Uterus (tissue), 4 donors: ENCODE measurements around the gene SV2B. TPM values are rescaled to one million over a fixed set of nuclear protein-coding genes. Genes with fewer than 3 reads are reported as not detected.

Source experiments
- DNase-seq, 2 donors: peaks; one replicate each; pipeline ENCODE4 v3.0.0-alpha.2; 2019 to 2020
- H3K27ac ChIP-seq, 2 donors: fragments of 200-600 bp; sonication (generic); 1 replicate in 1 of 2; 2 replicates in 1 of 2; pipeline ENCODE4 v1.5.1; 2016 to 2018
- H3K27me3 ChIP-seq, 2 donors: fragments of 200-600 bp; sonication (generic); one replicate each; pipeline ENCODE4 v1.5.1; 2018 to 2019; ENCODE audit warnings: control low read depth in 1 of 2
- H3K36me3 ChIP-seq, 2 donors: fragments of 200-600 bp; sonication (generic); one replicate each; pipeline ENCODE4 v1.5.1; 2019; ENCODE audit warnings: control low read depth in 1 of 2
- H3K4me1 ChIP-seq, 2 donors: fragments of 200-600 bp; sonication (generic); one replicate each; pipeline ENCODE4 v1.5.1; 2018 to 2019; ENCODE audit warnings: control low read depth in 1 of 2
- H3K4me3 ChIP-seq, 2 donors: fragments of 200-600 bp; sonication (generic); 1 replicate in 1 of 2; 2 replicates in 1 of 2; pipeline ENCODE4 v1.5.1; 2018 to 2019; ENCODE audit warnings: mild to moderate bottlenecking in 1 of 2
- H3K9me3 ChIP-seq, 2 donors: fragments of 200-600 bp; sonication (generic); one replicate each; pipeline ENCODE4 v1.5.1; 2019; ENCODE audit warnings: control low read depth in 1 of 2
- CTCF ChIP-seq, 4 experiments: fragments of 200-600 bp in 2 of 4; fragments of 450-650 bp in 2 of 4; sonication (generic) in 2 of 4; IDR thresholded peaks; one replicate each; pipeline ENCODE4 v1.5.1; 2016 to 2019; ENCODE audit warnings: antibody characterized with exemption in 4 of 4, mild to moderate bottlenecking in 2 of 4, moderate library complexity in 1 of 4
- POLR2A ChIP-seq, 2 donors: fragments of 450-650 bp; IDR thresholded peaks; one replicate each; pipeline ENCODE4 v1.6.1; 2016; ENCODE audit warnings: antibody characterized with exemption in 2 of 2, mild to moderate bottlenecking in 1 of 2, moderate library complexity in 1 of 2
- intact Hi-C: fragments of 100-400 bp; cut with DNase I; formaldehyde crosslinking; loops from one replicate; pipeline ENCODE4 v1.15.1; 2023; ENCODE audit warnings: low total_unique reads
- total RNA-seq, 4 donors: library from RNA; depleted of rRNA in 3 of 4; stranded (reverse); fragments of >200 nt in 3 of 4; gene quantifications; one replicate each; pipeline versions ENCODE4 v1.1.0 to v1.2.4, GENCODE V29; 2014 to 2023
- donor health status: DM: yes; HTN: yes; CAD: no.

The SV2B gene
- total RNA-seq, 4 donors from 2014 or later, result 0.26 to 1.1 (median 0.87) TPM

DNA sequence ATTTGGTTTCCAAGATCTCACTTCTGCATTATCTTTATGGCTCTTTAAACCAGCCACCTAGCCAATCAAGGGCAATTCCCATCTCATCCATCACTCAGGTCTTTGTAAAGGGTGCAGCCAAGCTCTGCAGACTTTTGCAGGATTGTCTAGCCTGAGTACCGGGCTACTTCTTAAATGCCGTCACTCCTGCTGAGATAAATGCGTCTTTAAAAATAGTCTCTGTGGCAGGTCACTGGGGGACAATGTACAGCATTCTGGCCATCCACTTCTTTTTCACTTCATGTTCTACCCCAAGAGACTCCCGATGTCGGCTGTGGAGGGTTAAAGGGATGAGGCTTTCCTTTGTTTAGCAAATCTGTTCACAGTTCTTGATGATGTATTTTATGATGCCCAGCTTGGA, 194.7 kb downstream of the SV2B start:
- intact Hi-C loops, result no loop called here
- no peak overlapping the region for H3K4me3 ChIP-seq
- TF ChIP-seq CTCF (IDR thresholded peaks at IDR 0.05), result no peak
- H3K27me3 ChIP-seq, result no peaks in the 10 kb centered on the region
- H3K27ac ChIP-seq, result no peak overlapping the region
- DNase-seq, result no peak
- H3K36me3 ChIP-seq, result no peaks in the 10 kb centered on the region
- H3K9me3 ChIP-seq, result no peaks in the 10 kb centered on the region
- H3K4me1 ChIP-seq, result no peaks in the 10 kb centered on the region

- TF ChIP-seq POLR2A (IDR thresholded peaks at IDR 0.05) (no peak), CTCF (IDR thresholded peaks at IDR 0.05) (no peak)
- no peaks in the 10 kb centered on the region for H3K27me3 ChIP-seq
- H3K36me3 ChIP-seq, result no peaks in the 10 kb centered on the region
- no peak overlapping the region for H3K27ac ChIP-seq
- no peak for DNase-seq
- no peaks in the 10 kb centered on the region for H3K9me3 ChIP-seq
- H3K4me3 ChIP-seq, result no peak overlapping the region
- intact Hi-C loops, result no loop called here
- H3K4me1 ChIP-seq, result no peaks in the 10 kb centered on the region
Measured at GRCh38 chr15:91298101-91298500, 198.0 kb downstream of the SV2B start.

GRCh38 chr15:91302588-91303439, 202.8 kb downstream of the SV2B start:
- Histone ChIP-seq H3K27ac (no peak overlapping the region), H3K9me3 (no peaks in the 10 kb centered on the region), H3K27me3 (no peaks in the 10 kb centered on the region), H3K4me1 (no peaks in the 10 kb centered on the region), H3K36me3 (no peaks in the 10 kb centered on the region), H3K4me3 (no peak overlapping the region)
- peak; percentile 62 to 75 (median 68) for TF ChIP-seq CTCF (IDR thresholded peaks at IDR 0.05)
- no peak for TF ChIP-seq POLR2A (IDR thresholded peaks at IDR 0.05)
- intact Hi-C loops, result no loop called here
- DNase-seq, result peak in 1 of 2 donors; percentile 34

- H3K27ac ChIP-seq, result no peak overlapping the region
- no peak for TF ChIP-seq CTCF (IDR thresholded peaks at IDR 0.05)
- TF ChIP-seq POLR2A (IDR thresholded peaks at IDR 0.05), result no peak
- no peaks in the 10 kb centered on the region for H3K4me1 ChIP-seq
- intact Hi-C loops, result no loop called here
- H3K4me3 ChIP-seq, result no peak overlapping the region
- DNase-seq, result no peak
- H3K36me3 ChIP-seq, result no peaks in the 10 kb centered on the region
- H3K27me3 ChIP-seq, result no peaks in the 10 kb centered on the region
- H3K9me3 ChIP-seq, result no peaks in the 10 kb centered on the region
Measured at GRCh38 chr15:91304210-91304609, 204.2 kb downstream of the SV2B start.

DNA sequence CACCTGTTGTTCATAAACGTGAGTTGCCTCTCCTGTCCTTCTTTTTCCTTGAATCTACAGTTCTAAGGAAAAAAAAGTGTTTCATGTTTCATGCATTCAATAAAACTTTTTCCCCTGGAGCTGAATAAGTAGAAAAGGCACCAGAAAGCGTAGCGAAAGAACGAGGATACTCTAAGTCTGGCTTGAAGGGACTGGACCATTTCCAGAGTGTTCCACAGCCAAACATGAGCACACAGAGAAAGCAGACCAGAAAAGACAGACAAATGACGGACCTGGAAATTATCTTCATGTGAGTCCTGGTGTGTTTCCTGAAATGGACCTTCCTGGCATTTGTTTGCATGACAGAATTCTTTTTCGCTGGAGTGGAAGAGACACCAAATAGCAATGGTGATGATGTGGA, 204.7 kb downstream of the SV2B start:
- no peak for DNase-seq
- no peaks in the 10 kb centered on the region for H3K27me3 ChIP-seq
- H3K4me1 ChIP-seq, result no peaks in the 10 kb centered on the region

More for the DNA sequence above, 204.7 kb downstream of the SV2B start:
- intact Hi-C loops, result no loop called here
- H3K9me3 ChIP-seq, result no peaks in the 10 kb centered on the region
- no peak overlapping the region for H3K27ac ChIP-seq
- no peak overlapping the region for H3K4me3 ChIP-seq
- H3K36me3 ChIP-seq, result no peaks in the 10 kb centered on the region
- no peak for TF ChIP-seq POLR2A (IDR thresholded peaks at IDR 0.05)
- no peak for TF ChIP-seq CTCF (IDR thresholded peaks at IDR 0.05)
